A549 treated with ZK216348 at 1 μM for 4 hours (cell line): ENCODE results near the gene TRIM46. TPM values are rescaled to one million over a fixed set of nuclear protein-coding genes. Genes with fewer than 3 reads are reported as not detected.

Experiments used
- total RNA-seq: library from RNA; stranded (reverse); fragments of 200-300 nt; extraction: Qiagen RNA extraction; gene quantifications from 5 replicates; pipeline ENCODE4 v1.2.3, GENCODE V29; 2022; ENCODE audit warnings: low read depth

The TRIM46 gene, protein sequence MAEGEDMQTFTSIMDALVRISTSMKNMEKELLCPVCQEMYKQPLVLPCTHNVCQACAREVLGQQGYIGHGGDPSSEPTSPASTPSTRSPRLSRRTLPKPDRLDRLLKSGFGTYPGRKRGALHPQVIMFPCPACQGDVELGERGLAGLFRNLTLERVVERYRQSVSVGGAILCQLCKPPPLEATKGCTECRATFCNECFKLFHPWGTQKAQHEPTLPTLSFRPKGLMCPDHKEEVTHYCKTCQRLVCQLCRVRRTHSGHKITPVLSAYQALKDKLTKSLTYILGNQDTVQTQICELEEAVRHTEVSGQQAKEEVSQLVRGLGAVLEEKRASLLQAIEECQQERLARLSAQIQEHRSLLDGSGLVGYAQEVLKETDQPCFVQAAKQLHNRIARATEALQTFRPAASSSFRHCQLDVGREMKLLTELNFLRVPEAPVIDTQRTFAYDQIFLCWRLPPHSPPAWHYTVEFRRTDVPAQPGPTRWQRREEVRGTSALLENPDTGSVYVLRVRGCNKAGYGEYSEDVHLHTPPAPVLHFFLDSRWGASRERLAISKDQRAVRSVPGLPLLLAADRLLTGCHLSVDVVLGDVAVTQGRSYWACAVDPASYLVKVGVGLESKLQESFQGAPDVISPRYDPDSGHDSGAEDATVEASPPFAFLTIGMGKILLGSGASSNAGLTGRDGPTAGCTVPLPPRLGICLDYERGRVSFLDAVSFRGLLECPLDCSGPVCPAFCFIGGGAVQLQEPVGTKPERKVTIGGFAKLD
- 1.0 to 3.1 TPM (median 1.8 TPM) in 5 replicates for total RNA-seq

DNA sequence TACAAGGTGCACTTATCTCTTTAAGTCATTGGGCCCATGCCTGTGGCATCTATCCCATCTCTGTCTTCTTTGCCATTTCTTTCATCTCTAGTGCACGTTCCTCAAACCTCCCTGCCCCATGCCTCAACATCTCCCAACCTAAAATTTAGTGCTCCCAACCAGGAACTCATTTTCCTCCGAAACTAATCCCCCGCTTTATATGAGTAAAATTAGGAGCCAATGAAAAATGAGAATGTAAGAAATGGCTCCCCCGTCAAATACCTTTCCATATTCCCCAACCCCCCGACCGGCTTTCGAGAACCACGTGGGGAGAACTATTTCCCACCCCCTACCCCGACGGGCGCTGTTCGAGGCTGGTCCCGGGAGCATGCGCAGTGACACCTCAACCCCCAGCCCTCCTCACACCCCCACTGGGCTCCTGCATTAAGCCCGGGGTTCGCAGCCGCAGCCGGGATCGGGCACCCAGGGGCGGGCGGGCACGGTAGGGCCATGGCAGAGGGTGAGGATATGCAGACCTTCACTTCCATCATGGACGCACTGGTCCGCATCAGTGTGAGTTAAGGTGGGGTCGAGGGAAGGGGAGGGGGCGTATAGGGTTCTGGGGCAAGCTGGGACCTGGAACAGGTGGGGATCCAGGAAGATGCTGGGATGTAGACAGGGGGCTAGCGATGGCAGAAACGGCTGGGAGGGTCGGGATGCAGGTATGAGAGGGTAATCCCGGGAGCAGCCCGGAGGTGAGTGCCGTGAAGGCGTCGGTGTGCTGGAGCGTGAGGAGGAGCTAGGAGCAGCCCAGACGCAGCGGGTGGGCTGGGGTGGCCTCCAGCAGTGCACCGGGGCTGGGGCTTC, at the start of gene TRIM46:
TSS of gene TRIM46 (plus strand) at position 372 of the 846 bp plus-strand sequence. CDS start at position 490, 118 bp downstream.

DNA sequence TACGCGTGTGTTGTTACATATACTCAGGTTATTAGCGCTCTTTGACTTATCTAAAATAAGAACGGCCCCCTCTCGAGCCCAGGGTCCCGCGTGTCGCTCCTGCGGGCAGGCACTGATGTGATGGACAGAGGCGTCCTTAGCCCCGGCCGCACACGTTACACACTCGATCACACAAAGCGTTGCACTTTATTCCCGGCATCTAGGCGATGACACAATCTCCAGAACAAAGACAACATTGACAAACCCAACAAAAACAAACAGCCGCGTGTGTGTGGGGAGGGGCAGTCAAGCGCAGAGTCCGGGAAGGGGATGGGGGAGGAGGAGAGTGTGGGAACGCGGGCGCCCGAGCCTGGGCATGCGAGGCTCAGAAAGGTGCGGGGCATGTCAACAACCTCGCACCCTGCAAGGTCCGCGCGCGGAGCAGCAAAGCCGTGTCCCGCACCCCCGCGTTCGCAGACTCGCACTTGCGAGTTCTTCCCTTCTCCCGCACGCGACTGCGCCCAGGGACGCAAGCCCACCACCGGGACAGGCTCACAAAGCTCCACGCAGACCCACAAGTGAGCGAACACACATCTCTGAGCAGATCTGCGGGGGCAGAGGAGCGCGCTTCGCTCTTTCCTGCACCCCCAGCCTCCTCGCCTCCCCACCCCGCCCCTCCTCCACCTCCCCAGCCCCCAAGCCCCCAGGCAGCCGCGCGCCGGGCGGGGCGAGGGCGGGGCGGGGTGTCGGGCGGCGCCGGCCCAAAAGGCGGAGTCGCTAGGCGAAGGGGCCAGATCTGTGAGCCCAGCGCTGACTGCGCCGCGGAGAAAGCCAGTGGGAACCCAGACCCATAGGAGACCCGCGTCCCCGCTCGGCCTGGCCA, 46.3 kb upstream of the TRIM46 start, which contains the start of gene EFNA1:
TSS of gene EFNA1 (plus strand) at position 772 of the 862 bp plus-strand sequence. CDS start 102 bp downstream, outside the sequence.

DNA sequence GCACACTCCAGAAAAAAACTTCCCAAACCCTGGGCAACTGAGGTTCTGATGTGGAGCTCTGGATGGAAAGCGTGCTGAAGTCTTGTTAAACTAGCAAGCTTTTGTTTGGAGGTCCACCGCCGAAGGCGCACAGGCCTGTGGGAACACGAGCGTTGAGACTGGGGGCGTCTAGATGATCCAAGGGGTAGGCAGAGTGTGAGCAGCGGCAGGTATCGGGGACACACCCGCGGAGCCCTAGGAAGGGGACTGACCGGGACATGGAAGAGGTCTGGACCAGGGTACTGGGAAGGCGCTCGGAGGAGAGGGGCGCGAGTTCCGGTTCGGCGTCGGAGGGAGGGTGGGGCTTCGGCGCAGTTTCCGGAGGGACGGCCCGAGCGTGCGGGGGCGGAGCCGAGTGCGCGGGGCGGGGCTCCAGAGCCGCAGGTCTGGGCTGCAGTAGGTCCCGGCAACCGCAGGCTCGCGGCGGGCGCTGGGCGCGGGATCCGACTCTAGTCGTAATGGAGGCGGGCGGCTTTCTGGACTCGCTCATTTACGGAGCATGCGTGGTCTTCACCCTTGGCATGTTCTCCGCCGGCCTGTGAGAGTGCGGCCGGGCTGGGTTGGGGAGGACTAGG, 38.1 kb upstream of the TRIM46 start, which contains the start of gene SLC50A1:
TSS of gene SLC50A1 (plus strand) at position 438 of the 614 bp plus-strand sequence. CDS start at position 498, 60 bp downstream.

DNA sequence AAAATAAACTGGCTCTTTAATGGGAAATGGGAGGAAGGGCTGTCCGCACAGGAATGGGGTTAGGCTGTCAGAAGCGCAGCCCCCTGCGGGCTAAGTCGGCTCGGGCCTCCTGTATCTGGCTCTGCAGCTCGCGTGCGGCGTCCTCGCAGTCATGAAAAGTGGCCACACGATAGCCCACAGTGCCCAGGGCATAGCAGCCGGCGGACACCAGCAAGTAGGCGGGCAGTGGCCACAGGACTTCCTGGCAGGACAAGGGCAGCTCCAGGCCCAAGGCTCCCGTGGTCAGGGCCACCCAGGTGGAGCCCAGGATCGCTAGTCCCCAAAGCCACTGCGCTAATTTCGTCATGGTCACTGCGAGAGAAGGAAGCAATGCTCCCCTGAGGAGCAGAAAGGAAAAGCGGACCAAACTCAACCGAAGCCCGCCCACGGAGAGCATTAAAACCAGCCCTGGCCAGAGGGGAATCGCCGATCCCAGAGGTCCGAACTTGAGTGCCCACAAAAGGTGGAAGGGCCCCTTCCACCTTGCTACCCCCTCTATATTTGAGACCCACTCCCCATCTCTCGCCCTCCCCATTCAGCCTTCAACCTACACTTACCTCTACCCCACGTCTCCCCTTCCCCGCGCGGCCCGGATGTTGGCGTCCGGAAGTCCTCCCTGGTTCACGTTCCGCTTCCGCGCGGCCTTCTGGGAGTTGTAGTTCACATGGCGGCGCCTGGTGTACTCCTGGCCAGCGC, 33.6 kb upstream of the TRIM46 start, which contains the start of gene DPM3:
TSS of gene DPM3 (minus strand) at position 637 of the 735 bp plus-strand sequence. CDS start at position 346, 291 bp downstream.

DNA sequence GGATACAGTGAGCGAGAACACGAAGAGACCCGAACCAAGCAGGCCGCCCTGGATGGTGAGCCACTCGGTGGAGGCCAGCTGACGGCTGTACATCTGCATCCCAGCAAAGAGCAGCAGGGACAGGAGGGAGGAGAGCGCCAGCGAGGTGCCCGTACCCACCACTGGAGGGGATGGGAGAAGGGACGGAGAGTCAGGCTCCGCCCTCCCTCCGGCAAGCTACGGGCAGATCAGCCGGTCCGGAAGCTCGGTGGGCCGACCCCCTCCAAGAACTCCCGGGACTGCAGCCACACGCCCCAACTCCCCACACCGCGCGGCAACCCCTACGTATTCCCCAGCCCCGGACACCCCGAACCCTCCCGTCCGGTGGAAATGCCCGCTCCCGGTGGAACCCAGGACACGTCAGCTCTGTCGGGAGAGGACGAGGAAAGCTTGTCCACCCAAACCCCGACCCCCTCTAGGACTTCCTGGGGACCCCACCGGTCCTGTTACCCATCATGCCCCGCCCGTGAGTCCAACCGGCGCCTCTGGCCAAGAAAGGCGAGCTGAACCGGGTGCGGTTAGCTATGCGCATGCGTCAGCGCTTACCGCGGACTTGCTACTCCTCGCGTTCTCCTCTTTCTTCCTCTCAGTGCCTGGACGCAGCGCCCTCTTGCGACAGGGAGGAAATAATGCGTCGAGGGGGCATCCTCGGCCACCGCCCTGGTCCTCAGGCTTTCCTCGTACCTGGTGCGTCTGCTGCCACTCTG, 744 bp upstream of the TRIM46 start, which contains the start of gene KRTCAP2:
TSS of gene KRTCAP2 (minus strand) at position 573 of the 746 bp plus-strand sequence. CDS start at position 493, 80 bp downstream.

DNA sequence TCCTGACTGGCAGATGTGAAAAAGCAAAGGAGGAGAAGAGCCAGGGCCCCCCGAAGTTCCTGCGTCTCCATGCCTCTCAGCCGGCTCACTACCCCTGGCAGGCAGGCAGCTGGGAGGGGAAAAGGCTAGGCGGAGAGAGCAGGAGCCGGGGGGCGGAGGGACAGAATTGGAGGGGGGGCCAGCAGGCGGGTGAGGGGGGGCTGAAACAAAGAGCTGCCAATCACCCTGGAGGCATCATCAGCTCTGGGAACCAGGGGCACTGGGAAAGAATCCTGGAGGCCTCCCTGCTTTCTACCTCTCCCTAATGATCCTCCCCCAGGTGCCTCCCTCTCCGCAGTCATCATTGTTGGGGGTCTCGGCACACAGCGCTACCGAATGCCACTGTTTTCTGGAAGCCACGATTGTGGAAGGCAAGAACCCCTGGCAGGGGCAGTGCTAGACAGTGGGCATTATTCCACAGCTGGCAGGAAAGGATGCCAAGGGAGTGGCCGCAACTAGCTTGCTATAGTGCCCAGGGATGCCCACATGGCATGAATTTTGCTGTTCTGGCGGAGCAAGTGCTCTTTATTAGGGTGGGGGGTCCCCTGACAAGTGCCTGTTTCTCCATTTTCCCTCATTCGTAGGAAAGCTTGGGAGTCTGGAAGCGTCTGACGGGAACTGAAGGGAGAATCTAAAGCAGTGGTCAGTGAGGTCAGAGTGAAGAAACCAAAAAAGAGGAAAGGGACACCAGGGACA, 34.3 kb downstream of the TRIM46 start, which contains the start of gene THBS3:
TSS of gene THBS3 (minus strand) at position 92 of the 735 bp plus-strand sequence. CDS start at position 71, 21 bp downstream.

DNA sequence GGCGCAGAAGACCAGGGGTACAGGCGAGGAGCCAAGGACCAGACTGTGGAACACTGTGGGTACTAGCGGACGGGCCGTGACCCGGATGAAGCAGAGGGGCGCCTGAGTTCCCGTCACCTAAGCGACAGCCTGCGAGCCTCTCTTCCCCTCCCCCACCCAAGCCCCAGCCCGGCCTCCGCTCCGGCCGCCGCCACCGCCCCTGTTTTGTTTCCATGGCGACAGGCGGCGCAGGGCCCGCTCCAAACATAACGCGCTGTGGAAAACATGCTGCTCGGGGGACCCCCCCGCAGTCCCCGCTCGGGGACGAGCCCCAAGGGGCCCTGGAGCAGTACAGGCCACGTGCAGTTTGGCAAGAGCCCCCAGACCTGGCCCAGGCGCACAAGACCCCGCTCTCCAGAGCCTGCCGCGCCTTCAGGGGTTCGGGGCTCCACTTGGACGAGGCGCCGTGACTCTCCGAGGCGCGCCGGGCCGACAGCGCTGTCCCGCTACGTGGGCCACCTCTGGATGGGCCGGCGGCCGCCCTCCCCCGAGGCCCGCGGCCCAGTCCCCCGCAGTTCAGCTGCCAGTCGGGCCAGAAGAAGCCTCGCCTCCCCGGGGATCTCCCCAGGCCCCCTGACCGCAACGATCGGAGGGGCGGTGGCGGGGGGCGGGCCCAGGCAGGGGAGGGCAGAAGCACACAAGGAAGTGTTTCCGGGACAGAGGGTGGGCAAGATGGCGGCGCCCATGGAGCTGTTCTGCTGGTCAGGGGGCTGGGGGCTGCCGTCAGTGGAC, 35.1 kb downstream of the TRIM46 start, which contains the start of gene MTX1:
TSS of gene MTX1 (plus strand) at position 155 of the 771 bp plus-strand sequence. CDS start at position 265, 110 bp downstream.

Other genes with a start within 250 kb of the TRIM46 start
- 35.1 to 45.6 TPM (median 42.4 TPM) in 5 replicates for gene PMVK, start 237.1 kb upstream of the TRIM46 start, total RNA-seq
- 9.6 to 16.8 TPM (median 14.3 TPM) in 5 replicates for gene PBXIP1, start 217.8 kb upstream of the TRIM46 start, total RNA-seq
- gene PYGO2, start 212.1 kb upstream of the TRIM46 start, total RNA-seq, result 17.3 to 25.2 TPM (median 22.8 TPM) in 5 replicates
- 127 to 198 TPM (median 190 TPM) in 5 replicates for gene SHC1, start 203.1 kb upstream of the TRIM46 start, total RNA-seq
- 315 to 374 TPM (median 341 TPM) in 5 replicates for gene CKS1B, start 199.2 kb upstream of the TRIM46 start, total RNA-seq
- gene FLAD1, start 190.5 kb upstream of the TRIM46 start, total RNA-seq, result 32.7 to 48.4 TPM (median 44.8 TPM) in 5 replicates
- not detected in 5 replicates for gene LENEP, start 180.3 kb upstream of the TRIM46 start, total RNA-seq
- gene ZBTB7B, start 171.0 kb upstream of the TRIM46 start, total RNA-seq, result 23.6 to 45.7 TPM (median 42.3 TPM) in 5 replicates
- 0.47 to 0.72 TPM (median 0.64 TPM) in 4 of 5 replicates, not detected in the other for gene DCST2, start 140.1 kb upstream of the TRIM46 start, total RNA-seq
- not detected in 5 replicates for gene DCST1, start 140.0 kb upstream of the TRIM46 start, total RNA-seq
- gene ADAM15, start 122.5 kb upstream of the TRIM46 start, total RNA-seq, result 43.4 to 105 TPM (median 89.4 TPM) in 5 replicates
- gene EFNA4, start 110.1 kb upstream of the TRIM46 start, total RNA-seq, result 7.5 to 11.6 TPM (median 10.4 TPM) in 5 replicates
- gene EFNA3, start 95.0 kb upstream of the TRIM46 start, total RNA-seq, result 5.0 to 6.2 TPM (median 5.8 TPM) in 5 replicates
- 25.9 to 37.5 TPM (median 31.4 TPM) in 5 replicates for gene EFNA1, start 46.0 kb upstream of the TRIM46 start, total RNA-seq
- gene SLC50A1, start 38.0 kb upstream of the TRIM46 start, total RNA-seq, result 30.3 to 36.9 TPM (median 34.9 TPM) in 5 replicates
- 48.3 to 103 TPM (median 102 TPM) in 5 replicates for gene DPM3, start 33.3 kb upstream of the TRIM46 start, total RNA-seq
- gene KRTCAP2, start 545 bp upstream of the TRIM46 start, total RNA-seq, result 165 to 271 TPM (median 248 TPM) in 5 replicates
- gene THBS3, start 34.0 kb downstream of the TRIM46 start, total RNA-seq, result 6.7 to 10.8 TPM (median 9.2 TPM) in 5 replicates
- gene MTX1, start 34.8 kb downstream of the TRIM46 start, total RNA-seq, result 53.5 to 74.7 TPM (median 69.1 TPM) in 5 replicates
- gene ENTREP3, start 81.6 kb downstream of the TRIM46 start, total RNA-seq, result 20.0 to 40.0 TPM (median 36.8 TPM) in 5 replicates
- 79.1 to 127 TPM (median 126 TPM) in 5 replicates for gene SCAMP3, start 88.5 kb downstream of the TRIM46 start, total RNA-seq
- 20.3 to 31.8 TPM (median 29.7 TPM) in 5 replicates for gene CLK2, start 99.7 kb downstream of the TRIM46 start, total RNA-seq
- gene HCN3, start 103.6 kb downstream of the TRIM46 start, total RNA-seq, result 2.0 to 6.6 TPM (median 5.5 TPM) in 5 replicates
- gene PKLR, start 127.6 kb downstream of the TRIM46 start, total RNA-seq, result 0.07 TPM in 1 of 5 replicates, not detected in the others
- 159 to 192 TPM (median 173 TPM) in 5 replicates for gene FDPS, start 135.0 kb downstream of the TRIM46 start, total RNA-seq
- 31.4 to 61.5 TPM (median 56.9 TPM) in 5 replicates for gene RUSC1, start 147.0 kb downstream of the TRIM46 start, total RNA-seq